GM18505 (cell line): ENCODE data around the gene ELANE.

Experiments used
- ATAC-seq: cut with Tn5 transposase; IDR thresholded peaks from one replicate; pipeline ENCODE4 v1.9.1; 2021; ENCODE audit not compliant: unreplicated experiment
- POLR2A ChIP-seq: IDR thresholded peaks from 4 replicates; pipeline ENCODE4 v1.6.1; 2011; ENCODE audit warnings: borderline replicate concordance; ENCODE audit not compliant: insufficient read depth, insufficient read length; ENCODE audit errors: extremely low read depth

ELANE gene

GRCh38 chr19:854549-854948 is 2.4 kb downstream of the ELANE start:
- no peak for TF ChIP-seq POLR2A
- no peak for ATAC-seq

GRCh38 chr19:855142-855541 is 3.0 kb downstream of the ELANE start:
- ATAC-seq, result no peak
- TF ChIP-seq POLR2A, result no peak

- no peak for ATAC-seq
- no peak for TF ChIP-seq POLR2A
Observed at GRCh38 chr19:855566-856120, 3.5 kb downstream of the ELANE start.

- ATAC-seq, result no peak
- TF ChIP-seq POLR2A, result no peak
Observed at GRCh38 chr19:858284-858683, 6.2 kb downstream of the ELANE start.

- ATAC-seq, result no peak
- TF ChIP-seq POLR2A, result no peak
Observed at GRCh38 chr19:858868-859843, 7.1 kb downstream of the ELANE start, which contains the start of gene CFD. Gene CFD (plus strand): TSS chr19:859664. CDS start chr19:859690, 26 bp downstream.

GRCh38 chr19:861141-861755 is 9.1 kb downstream of the ELANE start:
- no peak for ATAC-seq
- TF ChIP-seq POLR2A, result no peak

- no peak for ATAC-seq
- TF ChIP-seq POLR2A, result no peak
Observed at GRCh38 chr19:861756-862580, 9.9 kb downstream of the ELANE start.

- no peak for TF ChIP-seq POLR2A
- ATAC-seq, result no peak
Observed at GRCh38 chr19:862581-863314, 10.6 kb downstream of the ELANE start.

- TF ChIP-seq POLR2A, result no peak
- ATAC-seq, result no peak
Observed at GRCh38 chr19:863315-863620, 11.2 kb downstream of the ELANE start.

- ATAC-seq, result no peak
- no peak for TF ChIP-seq POLR2A
Observed at GRCh38 chr19:866769-867300, 14.7 kb downstream of the ELANE start.

- no peak for TF ChIP-seq POLR2A
- ATAC-seq, result no peak
Observed at GRCh38 chr19:867301-867793, 15.2 kb downstream of the ELANE start.

GRCh38 chr19:867855-868457 is 15.9 kb downstream of the ELANE start:
- TF ChIP-seq POLR2A, result no peak
- no peak for ATAC-seq
